SK-N-SH (cell line): Measurements from ENCODE around the gene PDE4D. TPM values are rescaled to one million over a fixed set of nuclear protein-coding genes. Genes with fewer than 3 reads are reported as not detected.

Source experiments
- CTCF ChIA-PET: fragments of 300-600, 350-600 bp; formaldehyde crosslinking; extraction: SDS; loops from one replicate; lab custom pipeline; 2021; lab: Yijun Ruan, JAX
- POLR2A ChIA-PET: fragments of 350-600 bp; sonication (Branson Sonifier 250); formaldehyde crosslinking; extraction: SDS; loops from one replicate; lab custom pipeline; 2020; ENCODE audit warnings: antibody characterized with exemption, inconsistent platforms; lab: Yijun Ruan, JAX
- DNase-seq: peaks from one replicate; pipeline ENCODE4 v3.0.0; 2012
- H2AFZ ChIP-seq: fragments of 200-600 bp; sonication (generic); 2 replicates; pipeline ENCODE4 v1.8.1; 2016; ENCODE audit warnings: antibody characterized with exemption, mild to moderate bottlenecking, low read depth
- H3F3A ChIP-seq: fragments of 200-600 bp; sonication (generic); replicated peaks from 2 replicates; pipeline ENCODE3; 2016; ENCODE audit warnings: antibody characterized with exemption, mild to moderate bottlenecking; ENCODE audit not compliant: insufficient read depth
- H3K27ac ChIP-seq, 2 experiments: fragments of 200-500 bp in 1 of 2; fragments of 200-600 bp in 1 of 2; sonication (Bioruptor generic) in 1 of 2; sonication (generic), shearing (Covaris generic) in 1 of 2; 2 replicates each; pipeline versions ENCODE4 v1.5.1 to v1.6.1; 2014 to 2016; ENCODE audit warnings: low read depth in 2 of 2, inconsistent platforms in 1 of 2, low read length in 1 of 2, mild to moderate bottlenecking in 1 of 2, mixed read lengths in 1 of 2
- H3K27me3 ChIP-seq: fragments of 200-600 bp; sonication (generic), shearing (Covaris generic); 2 replicates; pipeline ENCODE4 v1.6.1; 2016; ENCODE audit warnings: mixed run types; ENCODE audit not compliant: insufficient read depth
- H3K36me3 ChIP-seq, 2 experiments: fragments of 200-500 bp in 1 of 2; fragments of 200-600 bp in 1 of 2; sonication (Bioruptor generic) in 1 of 2; sonication (generic) in 1 of 2; replicated peaks in 1 of 2; 2 replicates each; pipeline versions ENCODE3 to v1.5.1; 2014 to 2016; ENCODE audit warnings: low read length in 1 of 2, mild to moderate bottlenecking in 1 of 2; ENCODE audit not compliant: insufficient read depth in 2 of 2, control insufficient read depth in 1 of 2
- H3K4me1 ChIP-seq, 2 experiments: fragments of 200-500 bp in 1 of 2; fragments of 200-600 bp in 1 of 2; sonication (Bioruptor generic) in 1 of 2; sonication (generic), shearing (Covaris generic) in 1 of 2; 2 replicates each; pipeline versions ENCODE4 v1.5.1 to v1.6.1; 2014 to 2016; ENCODE audit warnings: low read depth in 1 of 2, low read length in 1 of 2, mixed run types in 1 of 2; ENCODE audit not compliant: insufficient read depth in 2 of 2, control insufficient read depth in 1 of 2
- H3K4me2 ChIP-seq: fragments of 200-600 bp; sonication (generic), shearing (Covaris generic); 2 replicates; pipeline ENCODE4 v1.6.1; 2017; ENCODE audit warnings: mixed run types
- H3K4me3 ChIP-seq, 2 experiments: fragments of 200-500 bp in 1 of 2; fragments of 200-600 bp in 1 of 2; sonication (Bioruptor generic) in 1 of 2; sonication (generic), shearing (Covaris generic) in 1 of 2; 2 replicates each; pipeline versions ENCODE4 v1.5.1 to v1.8.1; 2014 to 2016; ENCODE audit warnings: low read depth in 2 of 2, inconsistent platforms in 1 of 2, low read length in 1 of 2, mild to moderate bottlenecking in 1 of 2, mixed read lengths in 1 of 2, moderate library complexity in 1 of 2
- H3K79me2 ChIP-seq: fragments of 200-600 bp; sonication (generic); 2 replicates; pipeline ENCODE4 v1.8.1; 2017; ENCODE audit warnings: mild to moderate bottlenecking; ENCODE audit not compliant: insufficient read depth
- H3K9ac ChIP-seq: fragments of 200-600 bp; sonication (generic); 2 replicates; pipeline ENCODE4 v1.6.1; 2017; ENCODE audit warnings: mixed run types
- H3K9me2 ChIP-seq: fragments of 200-600 bp; sonication (generic); 2 replicates; pipeline ENCODE4 v1.6.1; 2017; ENCODE audit warnings: mixed run types
- H3K9me3 ChIP-seq: fragments of 200-600 bp; sonication (generic); 2 replicates; pipeline ENCODE4 v1.6.1; 2017; ENCODE audit warnings: mixed run types, mild to moderate bottlenecking, moderate library complexity
- H4K20me1 ChIP-seq: fragments of 200-600 bp; sonication (generic); 2 replicates; pipeline ENCODE4 v1.6.1; 2017; ENCODE audit warnings: mild to moderate bottlenecking, mixed run types; ENCODE audit not compliant: insufficient read depth
- CHD2 ChIP-seq: fragments of 150-350 bp; IDR thresholded peaks from 2 replicates; pipeline ENCODE4 v1.6.1; 2018; ENCODE audit warnings: low read length; ENCODE audit not compliant: partially characterized antibody
- FOSL2 ChIP-seq: IDR thresholded peaks from 2 replicates; pipeline ENCODE4 v1.4.0; 2012; ENCODE audit warnings: low read depth, mild to moderate bottlenecking, moderate library complexity, borderline replicate concordance
- GABPA ChIP-seq: IDR thresholded peaks from 2 replicates; pipeline ENCODE4 v1.4.0; 2012; ENCODE audit warnings: low read depth, mild to moderate bottlenecking
- GATA2 ChIP-seq: sonication (generic); formaldehyde crosslinking; IDR thresholded peaks from 2 replicates; pipeline ENCODE4 v1.5.0; 2020; ENCODE audit warnings: mild to moderate bottlenecking, missing genetic modification reagents
- NFIC ChIP-seq: IDR thresholded peaks from 2 replicates; pipeline ENCODE4 v1.4.0; 2012; ENCODE audit warnings: borderline replicate concordance
- RAD21 ChIP-seq: IDR thresholded peaks from 2 replicates; pipeline ENCODE4 v1.6.1; 2012; ENCODE audit warnings: mild to moderate bottlenecking, low read length
- RCOR1 ChIP-seq: fragments of 150-350 bp; IDR thresholded peaks from 2 replicates; pipeline ENCODE4 v1.6.1; 2017; ENCODE audit warnings: antibody characterized with exemption, low read length
- REST ChIP-seq: IDR thresholded peaks from 2 replicates; pipeline ENCODE4 v1.6.1; 2012; ENCODE audit warnings: mild to moderate bottlenecking, low read depth, low read length, moderate library complexity
- RXRA ChIP-seq: IDR thresholded peaks from 2 replicates; pipeline ENCODE4 v1.4.0; 2012; ENCODE audit warnings: low read depth, mild to moderate bottlenecking, borderline replicate concordance
- SIN3A ChIP-seq: IDR thresholded peaks from 2 replicates; pipeline ENCODE4 v1.6.1; 2012; ENCODE audit warnings: low read depth, mild to moderate bottlenecking, low read length, moderate library complexity, borderline replicate concordance
- TCF12 ChIP-seq: IDR thresholded peaks from 2 replicates; pipeline ENCODE4 v1.4.0; 2012
- WGBS: methylation state at CpG from one replicate; pipeline ENCODE4 v1.1.6; 2017; ENCODE audit warnings: low lambda C conversion rate; 5-methylcytosine and 5-hydroxymethylcytosine counted together
- polyA plus RNA-seq, 3 experiments: library from polyadenylated mRNA; depleted of rRNA; stranded (reverse); fragments of >200 nt; gene quantifications; 2 replicates each; pipeline ENCODE4 v1.2.3, GENCODE V29; 2012
- TF ChIP-seq, protein P1 (sequence below): fragments of 150-350 bp; IDR thresholded peaks from 2 replicates; pipeline ENCODE4 v1.6.1; 2016; ENCODE audit warnings: mild to moderate bottlenecking, low read depth, low read length
- TF ChIP-seq, protein P2 (sequence below): fragments of 200-600 bp; sonication (generic); IDR thresholded peaks from 2 replicates; pipeline ENCODE4 v1.6.1; 2017; ENCODE audit warnings: antibody characterized with exemption, mild to moderate bottlenecking, moderate library complexity
- TF ChIP-seq, protein P3 (sequence below): fragments of 150-350 bp; IDR thresholded peaks from 2 replicates; pipeline ENCODE4 v1.6.1; 2017; ENCODE audit warnings: antibody characterized with exemption, low read length, low read depth, borderline replicate concordance
- TF ChIP-seq, protein P4 (sequence below): IDR thresholded peaks from 2 replicates; pipeline ENCODE4 v1.4.0; 2012; ENCODE audit warnings: low read depth, borderline replicate concordance
- TF ChIP-seq, protein P5 (sequence below): IDR thresholded peaks from 2 replicates; pipeline ENCODE4; 2012

The PDE4D gene
- polyA plus RNA-seq, 1 of the 3 experiments (the other 2 are of a cell fraction): 2.4 TPM

DNA sequence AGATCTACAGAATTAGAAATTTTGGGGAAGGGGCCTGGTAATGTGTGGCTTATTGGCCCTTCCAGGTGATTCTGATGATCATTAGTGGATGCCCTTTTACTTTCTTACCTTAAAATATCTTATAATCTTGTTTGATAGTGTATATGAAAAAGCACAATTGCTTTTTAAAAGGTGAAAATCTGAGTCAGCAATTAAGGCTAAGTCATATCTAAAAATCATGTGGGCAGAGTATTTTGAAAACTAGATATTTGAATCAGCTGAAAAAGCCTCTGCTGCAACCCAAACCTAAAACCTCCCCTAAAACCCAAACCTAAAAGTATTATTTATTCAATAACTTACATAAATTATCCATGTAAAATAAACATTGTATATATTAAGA lies 359.8 kb downstream of the PDE4D start:
- POLR2A ChIA-PET: no interaction called here

DNA sequence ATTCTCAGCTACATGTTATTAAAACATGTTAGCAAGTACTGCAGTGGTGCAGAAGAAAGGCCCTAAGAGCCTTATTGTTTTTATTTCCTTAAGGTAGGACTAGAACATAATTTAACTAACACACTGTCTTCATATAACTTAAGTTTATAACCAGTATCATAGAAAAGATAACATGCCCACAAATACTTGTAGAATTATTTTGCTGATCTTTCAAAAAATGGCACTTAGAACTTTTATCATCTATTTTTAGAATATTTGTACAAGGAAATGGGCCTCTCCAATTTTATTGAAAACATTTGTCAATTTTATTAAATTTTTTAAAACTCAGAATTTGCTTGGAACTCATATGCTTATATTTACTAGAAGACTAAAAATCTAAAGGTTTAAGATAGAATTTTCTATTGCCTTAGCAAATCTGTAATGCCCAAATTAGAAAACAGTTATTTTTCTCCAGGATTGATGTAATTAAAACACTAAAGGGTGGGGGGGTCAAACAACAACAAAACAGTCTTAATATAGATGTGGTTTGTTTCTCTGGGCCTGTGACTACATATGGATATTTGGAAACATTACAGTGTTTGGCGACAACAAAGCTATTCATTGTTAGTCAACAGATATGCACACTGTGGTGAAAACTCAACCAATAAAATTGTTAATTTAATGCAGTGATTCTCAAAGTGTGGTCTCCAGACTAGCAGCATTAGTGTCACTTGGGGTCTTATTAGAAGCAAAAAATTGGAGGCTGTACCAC lies 360.4 kb downstream of the PDE4D start:
- H3K79me2 ChIP-seq: no peaks in the 10 kb centered on the region
- no peak overlapping the region for H2AFZ ChIP-seq
- H3K27me3 ChIP-seq: no peaks in the 10 kb centered on the region
- H3K27ac ChIP-seq: no peak overlapping the region
- H3K9ac ChIP-seq: no peak overlapping the region
- H3K4me1 ChIP-seq: peaks cover 0 to 5% of the 10 kb centered on the region in 2 experiments; a peak in 2 of 4 replicates
- H3K4me3 ChIP-seq: no peak overlapping the region
- H3K9me2 ChIP-seq: no peaks in the 10 kb centered on the region
- H3K9me3 ChIP-seq: no peaks in the 10 kb centered on the region
- 86% methylated on average over 1 of the region's 1 CpG for WGBS
- H4K20me1 ChIP-seq: no peaks in the 10 kb centered on the region
- no peak for DNase-seq
- no peaks in the 10 kb centered on the region for H3F3A ChIP-seq
- ChIA-PET POLR2A (no interaction called here), CTCF (no interaction called here)
- H3K4me2 ChIP-seq: no peak overlapping the region
- H3K36me3 ChIP-seq: no peaks in the 10 kb centered on the region
- TF ChIP-seq SIN3A: no peak
- TF ChIP-seq, protein P1, sequence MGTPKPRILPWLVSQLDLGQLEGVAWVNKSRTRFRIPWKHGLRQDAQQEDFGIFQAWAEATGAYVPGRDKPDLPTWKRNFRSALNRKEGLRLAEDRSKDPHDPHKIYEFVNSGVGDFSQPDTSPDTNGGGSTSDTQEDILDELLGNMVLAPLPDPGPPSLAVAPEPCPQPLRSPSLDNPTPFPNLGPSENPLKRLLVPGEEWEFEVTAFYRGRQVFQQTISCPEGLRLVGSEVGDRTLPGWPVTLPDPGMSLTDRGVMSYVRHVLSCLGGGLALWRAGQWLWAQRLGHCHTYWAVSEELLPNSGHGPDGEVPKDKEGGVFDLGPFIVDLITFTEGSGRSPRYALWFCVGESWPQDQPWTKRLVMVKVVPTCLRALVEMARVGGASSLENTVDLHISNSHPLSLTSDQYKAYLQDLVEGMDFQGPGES: no peak
- TF ChIP-seq REST: no peak
- no peak for TF ChIP-seq CHD2
- no peak for TF ChIP-seq RAD21
- TF ChIP-seq TCF12: no peak
- TF ChIP-seq, protein P2, sequence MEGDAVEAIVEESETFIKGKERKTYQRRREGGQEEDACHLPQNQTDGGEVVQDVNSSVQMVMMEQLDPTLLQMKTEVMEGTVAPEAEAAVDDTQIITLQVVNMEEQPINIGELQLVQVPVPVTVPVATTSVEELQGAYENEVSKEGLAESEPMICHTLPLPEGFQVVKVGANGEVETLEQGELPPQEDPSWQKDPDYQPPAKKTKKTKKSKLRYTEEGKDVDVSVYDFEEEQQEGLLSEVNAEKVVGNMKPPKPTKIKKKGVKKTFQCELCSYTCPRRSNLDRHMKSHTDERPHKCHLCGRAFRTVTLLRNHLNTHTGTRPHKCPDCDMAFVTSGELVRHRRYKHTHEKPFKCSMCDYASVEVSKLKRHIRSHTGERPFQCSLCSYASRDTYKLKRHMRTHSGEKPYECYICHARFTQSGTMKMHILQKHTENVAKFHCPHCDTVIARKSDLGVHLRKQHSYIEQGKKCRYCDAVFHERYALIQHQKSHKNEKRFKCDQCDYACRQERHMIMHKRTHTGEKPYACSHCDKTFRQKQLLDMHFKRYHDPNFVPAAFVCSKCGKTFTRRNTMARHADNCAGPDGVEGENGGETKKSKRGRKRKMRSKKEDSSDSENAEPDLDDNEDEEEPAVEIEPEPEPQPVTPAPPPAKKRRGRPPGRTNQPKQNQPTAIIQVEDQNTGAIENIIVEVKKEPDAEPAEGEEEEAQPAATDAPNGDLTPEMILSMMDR: no peak
- TF ChIP-seq, protein P3, sequence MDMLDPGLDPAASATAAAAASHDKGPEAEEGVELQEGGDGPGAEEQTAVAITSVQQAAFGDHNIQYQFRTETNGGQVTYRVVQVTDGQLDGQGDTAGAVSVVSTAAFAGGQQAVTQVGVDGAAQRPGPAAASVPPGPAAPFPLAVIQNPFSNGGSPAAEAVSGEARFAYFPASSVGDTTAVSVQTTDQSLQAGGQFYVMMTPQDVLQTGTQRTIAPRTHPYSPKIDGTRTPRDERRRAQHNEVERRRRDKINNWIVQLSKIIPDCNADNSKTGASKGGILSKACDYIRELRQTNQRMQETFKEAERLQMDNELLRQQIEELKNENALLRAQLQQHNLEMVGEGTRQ: no peak
- TF ChIP-seq, protein P4, sequence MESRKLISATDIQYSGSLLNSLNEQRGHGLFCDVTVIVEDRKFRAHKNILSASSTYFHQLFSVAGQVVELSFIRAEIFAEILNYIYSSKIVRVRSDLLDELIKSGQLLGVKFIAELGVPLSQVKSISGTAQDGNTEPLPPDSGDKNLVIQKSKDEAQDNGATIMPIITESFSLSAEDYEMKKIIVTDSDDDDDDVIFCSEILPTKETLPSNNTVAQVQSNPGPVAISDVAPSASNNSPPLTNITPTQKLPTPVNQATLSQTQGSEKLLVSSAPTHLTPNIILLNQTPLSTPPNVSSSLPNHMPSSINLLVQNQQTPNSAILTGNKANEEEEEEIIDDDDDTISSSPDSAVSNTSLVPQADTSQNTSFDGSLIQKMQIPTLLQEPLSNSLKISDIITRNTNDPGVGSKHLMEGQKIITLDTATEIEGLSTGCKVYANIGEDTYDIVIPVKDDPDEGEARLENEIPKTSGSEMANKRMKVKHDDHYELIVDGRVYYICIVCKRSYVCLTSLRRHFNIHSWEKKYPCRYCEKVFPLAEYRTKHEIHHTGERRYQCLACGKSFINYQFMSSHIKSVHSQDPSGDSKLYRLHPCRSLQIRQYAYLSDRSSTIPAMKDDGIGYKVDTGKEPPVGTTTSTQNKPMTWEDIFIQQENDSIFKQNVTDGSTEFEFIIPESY: no peak
- no peak for TF ChIP-seq RCOR1
- TF ChIP-seq RXRA: no peak
- no peak for TF ChIP-seq GABPA
- TF ChIP-seq NFIC: no peak

More for the DNA sequence above, 359.8 kb downstream of the PDE4D start:
- Histone ChIP-seq H3K79me2 (no peaks in the 10 kb centered on the region), H3K9me3 (no peaks in the 10 kb centered on the region), H2AFZ (no peak overlapping the region), H3K4me1 (peaks cover 0 to 1% of the 10 kb centered on the region in 2 experiments; a peak in 1 of 4 replicates), H3K4me3 (no peak overlapping the region), H3K4me2 (no peak overlapping the region), H3K9ac (no peak overlapping the region), H3K27ac (no peak overlapping the region), H3F3A (no peaks in the 10 kb centered on the region), H3K9me2 (no peaks in the 10 kb centered on the region), H3K36me3 (no peaks in the 10 kb centered on the region), H3K27me3 (no peaks in the 10 kb centered on the region), H4K20me1 (no peaks in the 10 kb centered on the region)
- no peak for DNase-seq
- CTCF ChIA-PET: no interaction called here
- TF ChIP-seq GATA2 (CRISPR knock-in tag) (no peak), TCF12 (no peak), FOSL2 (no peak)
- TF ChIP-seq, protein P5, sequence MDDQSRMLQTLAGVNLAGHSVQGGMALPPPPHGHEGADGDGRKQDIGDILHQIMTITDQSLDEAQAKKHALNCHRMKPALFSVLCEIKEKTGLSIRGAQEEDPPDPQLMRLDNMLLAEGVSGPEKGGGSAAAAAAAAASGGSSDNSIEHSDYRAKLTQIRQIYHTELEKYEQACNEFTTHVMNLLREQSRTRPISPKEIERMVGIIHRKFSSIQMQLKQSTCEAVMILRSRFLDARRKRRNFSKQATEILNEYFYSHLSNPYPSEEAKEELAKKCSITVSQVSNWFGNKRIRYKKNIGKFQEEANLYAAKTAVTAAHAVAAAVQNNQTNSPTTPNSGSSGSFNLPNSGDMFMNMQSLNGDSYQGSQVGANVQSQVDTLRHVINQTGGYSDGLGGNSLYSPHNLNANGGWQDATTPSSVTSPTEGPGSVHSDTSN: no peak
